Activated CD8-positive, alpha-beta memory T cell treated with anti-CD3 and anti-CD28 coated beads for 36 hours (primary cell): Measurements from ENCODE around the gene SNAP29. TPM values are rescaled to one million over a fixed set of nuclear protein-coding genes. Genes with fewer than 3 reads are reported as not detected.
"Not testable (repeated sequence)": the region's sequence is repeated elsewhere in the genome, so short reads cannot be mapped to it uniquely, and the experiment has no call there.

ENCODE experiments used
- CTCF ChIA-PET: fragments of 350-600 bp; sonication (Branson Sonifier 250); formaldehyde crosslinking; loops from one replicate; lab custom pipeline; 2021; ENCODE audit warnings: antibody characterized with exemption; lab: Charles Lee
- POLR2A ChIA-PET: fragments of 350-600 bp; sonication (Branson Sonifier 250); formaldehyde crosslinking; loops from one replicate; lab custom pipeline; 2021; ENCODE audit warnings: antibody characterized with exemption; lab: Charles Lee
- total RNA-seq, 2 experiments: library from RNA; stranded (reverse); gene quantifications; one replicate each; pipeline ENCODE4 v1.2.3, GENCODE V29; 2021

Gene SNAP29
- total RNA-seq, 2 experiments from 2014 or later: 20.2 to 20.7 TPM

DNA sequence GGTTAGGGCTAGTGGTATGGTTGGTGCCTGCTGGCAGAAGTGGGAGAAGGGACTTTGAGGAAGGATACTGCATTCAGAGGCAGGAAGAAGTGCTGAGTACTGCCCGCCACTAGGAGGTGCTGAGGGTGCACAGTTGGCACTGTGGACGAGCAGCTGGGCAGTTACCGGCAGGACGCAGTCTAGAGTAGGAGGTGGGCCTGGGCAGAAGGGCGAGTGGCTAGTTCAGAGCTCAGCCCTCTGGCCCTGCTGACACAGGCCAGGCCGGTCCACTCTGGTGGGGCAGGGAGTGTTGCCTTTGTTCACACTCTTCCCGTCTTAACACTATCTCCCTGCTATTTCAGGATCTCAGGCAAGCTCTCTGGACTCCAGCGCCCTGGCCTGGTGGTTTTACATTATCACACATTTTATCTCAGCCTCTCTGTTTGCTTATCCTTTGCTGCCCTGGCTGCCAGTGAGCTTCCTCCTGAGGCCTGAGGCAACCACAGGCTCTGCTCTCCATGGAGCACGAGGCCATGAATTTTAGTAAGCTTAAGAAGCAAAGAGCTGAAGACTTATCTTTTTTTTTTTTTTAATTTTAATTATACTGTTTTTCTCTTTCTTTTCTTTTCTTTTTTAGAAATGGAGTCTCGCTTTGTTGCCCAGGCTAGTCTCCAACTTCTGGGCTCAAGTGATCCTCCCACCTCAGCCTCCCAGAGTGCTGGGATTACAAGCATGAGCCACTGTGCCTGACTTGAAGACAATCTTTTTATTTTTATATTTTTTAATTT lies 26.9 kb downstream of the SNAP29 start:
- ChIA-PET POLR2A (interaction anchor here (0.6 kb wide), 1 partner anchor 12 kb away, joined by 5 read pairs; no protein-coding TSS in a partner anchor), CTCF (interaction anchor here (0.9 to 1.1 kb wide), 3 partner anchors 21 to 119 kb away, joined by 3 read pairs; no protein-coding TSS in a partner anchor)

GRCh38 chr22:20887375-20887774 lies 28.6 kb downstream of the SNAP29 start:
- POLR2A ChIA-PET: no interaction called here
- CTCF ChIA-PET: no interaction called here

DNA sequence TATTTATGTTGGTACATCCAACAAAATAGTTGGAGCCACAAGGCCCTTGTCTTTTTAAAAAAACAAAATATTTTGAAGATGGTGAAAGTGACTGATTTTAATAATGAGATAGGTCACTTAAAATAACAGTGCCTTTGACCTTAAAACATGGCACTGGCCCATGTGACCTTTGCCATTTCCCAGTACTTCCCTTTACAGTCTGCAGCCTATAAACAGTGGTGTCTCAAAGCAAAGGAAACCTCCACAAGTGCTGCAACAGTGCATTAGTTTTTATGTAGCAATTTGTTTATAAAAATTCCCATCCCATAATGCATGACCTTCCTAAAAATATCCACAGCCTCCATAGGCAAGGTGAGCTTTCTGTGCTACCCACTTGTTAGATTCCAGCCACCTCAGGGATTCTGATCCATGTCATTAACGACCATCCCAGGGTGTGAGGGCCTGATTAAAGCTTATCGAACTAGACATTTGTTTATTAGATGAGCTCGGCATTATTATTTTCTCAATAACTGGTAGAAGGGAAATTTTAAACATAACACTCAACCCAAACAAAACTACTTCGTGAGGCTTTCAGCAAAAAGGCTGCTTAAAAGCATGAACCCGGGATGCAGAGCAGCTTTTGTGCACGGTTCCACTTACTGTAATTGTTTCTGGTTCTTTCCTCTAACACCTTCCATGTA lies 30.4 kb downstream of the SNAP29 start:
- ChIA-PET POLR2A (no interaction called here), CTCF (no interaction called here)

GRCh38 chr22:20889904-20890540 lies 31.2 kb downstream of the SNAP29 start:
- POLR2A ChIA-PET: no interaction called here
- CTCF ChIA-PET: no interaction called here

GRCh38 chr22:20890975-20891374 lies 32.2 kb downstream of the SNAP29 start:
- ChIA-PET POLR2A (no interaction called here), CTCF (no interaction called here)

GRCh38 chr22:20897737-20898136 lies 38.9 kb downstream of the SNAP29 start:
- ChIA-PET POLR2A (interaction anchor here (0.7 kb wide), 1 partner anchor 12 kb away, joined by 5 read pairs; no protein-coding TSS in a partner anchor), CTCF (interaction anchor here (0.7 kb wide), 1 partner anchor 277 kb away, joined by 3 read pairs; no protein-coding TSS in a partner anchor)

GRCh38 chr22:20899827-20900423 lies 41.1 kb downstream of the SNAP29 start:
- ChIA-PET CTCF (interaction anchor here (1.4 kb wide), 1 partner anchor 8 kb away, joined by 3 read pairs; no protein-coding TSS in a partner anchor), POLR2A (no interaction called here)

- ChIA-PET POLR2A (interaction anchor here (0.6 kb wide), 1 partner anchor 8 kb away, joined by 3 read pairs; no protein-coding TSS in a partner anchor), CTCF (interaction anchor here (1.4 kb wide), 1 partner anchor 9 kb away, joined by 3 read pairs; no protein-coding TSS in a partner anchor)
Measured at GRCh38 chr22:20901093-20902033, 42.6 kb downstream of the SNAP29 start.

DNA sequence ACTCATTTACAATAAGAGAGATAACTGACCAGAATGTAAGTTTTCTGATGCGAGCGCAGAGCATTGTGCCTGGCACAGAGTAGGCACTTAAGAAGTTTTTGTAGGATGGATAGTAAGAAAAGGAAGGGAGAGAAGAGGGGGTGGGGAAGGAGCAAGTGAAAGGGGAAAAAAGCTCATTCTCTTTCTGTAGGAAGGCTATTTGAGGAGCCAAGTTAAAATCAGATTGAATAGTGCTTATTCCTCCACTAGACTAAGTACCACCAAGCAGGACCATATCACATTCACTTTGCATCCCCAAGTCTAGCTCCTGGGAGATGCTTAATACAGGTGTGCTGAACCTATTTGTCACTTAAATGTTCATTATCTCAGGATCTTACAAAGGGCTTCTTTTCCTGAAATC lies 44.3 kb downstream of the SNAP29 start:
- POLR2A ChIA-PET: no interaction called here
- CTCF ChIA-PET: no interaction called here

DNA sequence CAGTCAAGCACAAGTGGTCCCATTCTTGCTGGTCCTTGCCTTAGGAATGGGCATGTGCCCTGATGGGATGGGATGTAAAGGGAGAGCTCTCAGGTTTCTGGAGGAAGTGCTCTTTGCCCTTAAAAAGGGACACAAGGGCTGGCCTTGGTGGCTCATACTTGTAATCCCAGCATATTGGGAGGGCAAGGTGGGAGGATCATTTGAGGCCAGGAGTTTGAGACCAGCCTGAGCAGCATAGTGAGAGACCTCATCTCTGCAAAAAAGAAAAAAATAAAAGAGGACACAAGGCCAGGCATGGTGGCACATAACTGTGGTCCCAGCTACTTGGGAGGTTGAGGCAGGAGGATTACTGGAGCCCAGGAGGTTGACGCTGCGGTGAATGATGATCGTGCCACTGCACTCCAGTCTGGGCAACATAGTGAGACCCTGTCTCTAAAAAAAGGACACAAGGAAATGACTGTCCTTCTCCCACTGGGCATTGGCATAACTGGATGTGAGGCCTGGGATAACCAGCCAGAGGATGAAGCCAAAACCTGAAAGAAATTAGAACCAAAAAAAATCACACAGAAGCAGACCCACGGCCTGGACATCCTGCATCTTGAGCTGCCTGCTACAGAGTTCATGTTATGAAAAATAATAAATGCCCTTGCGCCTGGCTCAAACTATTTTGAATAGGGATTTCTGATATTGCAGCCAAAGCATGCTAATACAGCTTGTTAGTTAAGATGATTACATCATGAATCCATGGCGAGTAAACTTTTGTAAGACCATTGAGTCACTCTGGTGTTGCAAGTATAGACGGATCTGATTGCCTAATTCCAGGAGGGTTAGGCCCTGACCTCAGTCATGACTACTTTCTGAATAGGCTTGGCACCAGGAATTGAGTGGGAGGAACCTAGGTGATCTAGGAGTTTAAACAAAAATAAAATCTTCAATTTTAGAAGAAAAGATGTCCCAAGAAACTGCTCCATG lies 45.5 kb downstream of the SNAP29 start:
- ChIA-PET POLR2A (no interaction called here), CTCF (no interaction called here)

- ChIA-PET CTCF (no interaction called here), POLR2A (no interaction called here)
Measured at GRCh38 chr22:20904980-20905355, 46.2 kb downstream of the SNAP29 start.

DNA sequence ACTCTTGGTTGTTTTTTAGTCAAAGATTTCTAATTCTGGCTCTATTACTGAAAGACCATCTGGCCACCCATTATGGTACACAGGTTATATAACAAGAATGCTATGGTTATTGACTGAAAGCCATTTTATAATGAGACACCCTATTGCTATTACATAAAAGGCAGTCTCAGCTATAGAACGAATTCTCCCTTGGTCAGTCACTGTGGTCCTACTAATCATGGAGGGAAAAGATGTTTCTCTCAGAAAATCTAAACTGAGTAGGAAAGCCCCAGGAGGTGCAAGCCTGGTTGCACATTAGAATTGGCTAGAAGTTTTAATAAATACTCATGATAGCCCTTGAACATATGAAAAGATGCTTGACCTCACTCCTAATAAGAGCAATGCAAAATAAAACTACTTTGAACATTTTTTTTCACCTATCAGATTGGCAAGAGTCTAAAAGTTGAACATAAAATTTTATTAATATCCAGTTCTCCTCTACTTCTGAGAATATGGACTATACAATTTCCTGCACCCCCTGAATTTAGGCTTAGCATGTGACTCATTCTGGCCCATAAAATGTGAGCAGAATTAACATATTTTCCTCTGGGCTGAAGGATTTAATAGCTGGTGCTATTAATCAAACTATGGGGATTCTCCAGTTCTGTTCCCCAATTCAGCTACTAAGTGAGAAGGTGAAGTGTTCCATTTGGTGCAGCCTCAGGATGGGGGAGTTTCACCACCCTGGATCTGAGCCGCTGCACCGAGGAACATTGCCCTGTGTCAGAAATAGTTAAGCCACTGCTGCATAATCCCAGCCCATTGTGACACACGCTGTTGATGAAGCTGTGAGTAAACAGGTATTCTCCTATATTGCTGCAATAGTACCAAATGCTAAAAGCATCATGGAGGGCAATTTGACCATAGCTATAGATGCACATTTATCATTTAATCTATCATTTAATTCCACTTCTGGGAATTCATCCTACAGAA lies 46.9 kb downstream of the SNAP29 start:
- CTCF ChIA-PET: no interaction called here
- POLR2A ChIA-PET: no interaction called here

GRCh38 chr22:20906387-20906767 lies 47.6 kb downstream of the SNAP29 start:
- POLR2A ChIA-PET: no interaction called here
- CTCF ChIA-PET: no interaction called here

- CTCF ChIA-PET: interaction anchor here (0.7 kb wide), 1 partner anchor 157 kb away, joined by 3 read pairs; no protein-coding TSS in a partner anchor
Measured at GRCh38 chr22:20908717-20909116, 49.9 kb downstream of the SNAP29 start.

GRCh38 chr22:20909543-20910303 lies 50.9 kb downstream of the SNAP29 start:
- CTCF ChIA-PET: no interaction called here
- POLR2A ChIA-PET: no interaction called here

More at GRCh38 chr22:20908717-20909116, 49.9 kb downstream of the SNAP29 start:
- POLR2A ChIA-PET: not testable (repeated sequence)
